Measurements from ENCODE around the gene OR2F1.

Gene OR2F1

GRCh38 chr7:144001543-144001942 is 46.9 kb downstream of the OR2F1 start:
- H3K4me2 ChIP-seq, result no peak overlapping the region

GRCh38 chr7:144004703-144005102 is 50.1 kb downstream of the OR2F1 start:
- no peak for TF ChIP-seq CTCF (conservative IDR thresholded peaks at IDR 0.05; ENCODE audit: low read depth, low read length)
- Histone ChIP-seq H3K9ac (no peak overlapping the region), H3K4me1 (ENCODE audit: low read depth, poor library complexity, severe bottlenecking) (no peaks in the 10 kb centered on the region), H3K27me3 (ENCODE audit: insufficient read depth, low read depth) (no peaks in the 10 kb centered on the region), H2AFZ (ENCODE audit: low read depth) (no peak overlapping the region), H3K27ac (no peak overlapping the region), H4K20me1 (ENCODE audit: insufficient read depth) (no peaks in the 10 kb centered on the region), H3K79me2 (ENCODE audit: insufficient read depth, low read depth) (no peaks in the 10 kb centered on the region), H3K4me2 (no peak overlapping the region), H3K36me3 (ENCODE audit: insufficient read depth) (no peaks in the 10 kb centered on the region), H3K4me3 (IDR thresholded peaks at IDR 0.05; ENCODE audit: insufficient read depth, low read depth, low read length) (no peak overlapping the region)

More at GRCh38 chr7:144001543-144001942, 46.9 kb downstream of the OR2F1 start:
- TF ChIP-seq CTCF (conservative IDR thresholded peaks at IDR 0.05; ENCODE audit: low read depth, low read length), result no peak
- Histone ChIP-seq H4K20me1 (ENCODE audit: insufficient read depth) (no peaks in the 10 kb centered on the region), H3K4me3 (IDR thresholded peaks at IDR 0.05; ENCODE audit: insufficient read depth, low read depth, low read length) (no peak overlapping the region), H3K27me3 (ENCODE audit: insufficient read depth, low read depth) (no peaks in the 10 kb centered on the region), H3K36me3 (ENCODE audit: insufficient read depth) (no peaks in the 10 kb centered on the region), H3K79me2 (ENCODE audit: insufficient read depth, low read depth) (no peaks in the 10 kb centered on the region), H3K27ac (no peak overlapping the region), H3K9ac (no peak overlapping the region), H2AFZ (ENCODE audit: low read depth) (no peak overlapping the region), H3K4me1 (ENCODE audit: low read depth, poor library complexity, severe bottlenecking) (no peaks in the 10 kb centered on the region)

- H3K9ac ChIP-seq, result no peak overlapping the region
- H3K36me3 ChIP-seq (ENCODE audit: insufficient read depth), result no peaks in the 10 kb centered on the region
- no peak for TF ChIP-seq CTCF (conservative IDR thresholded peaks at IDR 0.05; ENCODE audit: low read depth, low read length)
- H3K27me3 ChIP-seq (ENCODE audit: insufficient read depth, low read depth), result no peaks in the 10 kb centered on the region
- H2AFZ ChIP-seq (ENCODE audit: low read depth), result no peak overlapping the region
- no peaks in the 10 kb centered on the region for H4K20me1 ChIP-seq (ENCODE audit: insufficient read depth)
- H3K79me2 ChIP-seq (ENCODE audit: insufficient read depth, low read depth), result no peaks in the 10 kb centered on the region
- H3K27ac ChIP-seq, result no peak overlapping the region
- no peak overlapping the region for H3K4me2 ChIP-seq
- no peaks in the 10 kb centered on the region for H3K4me1 ChIP-seq (ENCODE audit: low read depth, poor library complexity, severe bottlenecking)
- H3K4me3 ChIP-seq (IDR thresholded peaks at IDR 0.05; ENCODE audit: insufficient read depth, low read depth, low read length), result no peak overlapping the region
Measured at GRCh38 chr7:144006029-144006691, 51.5 kb downstream of the OR2F1 start.

GRCh38 chr7:144006692-144007042 is 52.0 kb downstream of the OR2F1 start:
- H3K36me3 ChIP-seq (ENCODE audit: insufficient read depth), result no peaks in the 10 kb centered on the region
- H3K4me3 ChIP-seq (IDR thresholded peaks at IDR 0.05; ENCODE audit: insufficient read depth, low read depth, low read length), result no peak overlapping the region
- no peak overlapping the region for H3K9ac ChIP-seq
- no peaks in the 10 kb centered on the region for H3K4me1 ChIP-seq (ENCODE audit: low read depth, poor library complexity, severe bottlenecking)
- no peak overlapping the region for H2AFZ ChIP-seq (ENCODE audit: low read depth)
- H4K20me1 ChIP-seq (ENCODE audit: insufficient read depth), result no peaks in the 10 kb centered on the region
- H3K27ac ChIP-seq, result no peak overlapping the region
- no peak for TF ChIP-seq CTCF (conservative IDR thresholded peaks at IDR 0.05; ENCODE audit: low read depth, low read length)
- no peaks in the 10 kb centered on the region for H3K79me2 ChIP-seq (ENCODE audit: insufficient read depth, low read depth)
- H3K4me2 ChIP-seq, result no peak overlapping the region
- H3K27me3 ChIP-seq (ENCODE audit: insufficient read depth, low read depth), result no peaks in the 10 kb centered on the region

Data from KMS-11 (cell line).